Metanephros (tissue), 1 donor: ENCODE data around the gene ELOVL7. TPM values are rescaled to one million over a fixed set of nuclear protein-coding genes. Genes with fewer than 3 reads are reported as not detected.

Experiments
- total RNA-seq: library from RNA; depleted of rRNA; stranded (reverse); fragments of >200 nt; gene quantifications from one replicate; pipeline ENCODE4 v1.2.3, GENCODE V29; 2014

Gene ELOVL7
- total RNA-seq = 18.4 TPM

GRCh38 chr5:60843936-60844905 lies at the start of gene ELOVL7:
Gene ELOVL7, minus strand, starts transcription at chr5:60844269. Its CDS starts 56,872 bp downstream, at chr5:60787397.

Other genes starting within 250 kb of the ELOVL7 start
- gene DEPDC1B, start 144.1 kb downstream of the ELOVL7 start, total RNA-seq = 21.2 TPM
- 19.9 TPM for gene ERCC8, start 100.8 kb upstream of the ELOVL7 start, total RNA-seq
- gene NDUFAF2, start 100.9 kb upstream of the ELOVL7 start, total RNA-seq = 10.2 TPM